ENCODE results near the gene GUCY2C.

The GUCY2C gene

DNA sequence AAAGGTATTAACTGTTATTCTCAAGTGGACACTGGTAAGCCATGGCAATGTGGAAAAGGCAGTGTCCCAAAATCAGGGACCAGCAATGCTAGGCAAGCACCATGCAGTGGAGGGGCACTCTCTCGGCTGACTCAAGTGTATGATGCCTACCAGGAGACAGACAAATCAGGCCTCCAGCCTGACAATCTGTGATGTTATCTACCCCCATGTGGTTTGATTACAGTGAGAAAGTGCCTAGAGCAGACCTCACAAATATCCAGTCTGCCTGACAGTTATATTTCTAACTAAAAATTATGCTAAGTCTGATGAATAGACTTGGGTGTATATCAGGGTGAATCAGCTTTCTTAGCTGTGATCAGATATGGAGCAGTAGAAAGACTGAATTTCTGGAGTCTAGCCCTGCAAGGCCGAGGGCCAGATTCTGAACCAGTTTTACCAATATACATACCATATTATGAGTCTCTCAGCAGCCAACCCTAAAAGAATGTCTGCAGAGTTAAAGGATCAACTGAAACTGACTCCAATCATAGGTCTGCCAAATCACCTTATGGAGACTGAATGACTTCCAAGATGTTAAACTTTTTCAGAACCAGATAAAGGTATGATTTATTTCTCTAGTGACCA, 132.0 kb downstream of the GUCY2C start:
- no peak for DNase-seq

DNA sequence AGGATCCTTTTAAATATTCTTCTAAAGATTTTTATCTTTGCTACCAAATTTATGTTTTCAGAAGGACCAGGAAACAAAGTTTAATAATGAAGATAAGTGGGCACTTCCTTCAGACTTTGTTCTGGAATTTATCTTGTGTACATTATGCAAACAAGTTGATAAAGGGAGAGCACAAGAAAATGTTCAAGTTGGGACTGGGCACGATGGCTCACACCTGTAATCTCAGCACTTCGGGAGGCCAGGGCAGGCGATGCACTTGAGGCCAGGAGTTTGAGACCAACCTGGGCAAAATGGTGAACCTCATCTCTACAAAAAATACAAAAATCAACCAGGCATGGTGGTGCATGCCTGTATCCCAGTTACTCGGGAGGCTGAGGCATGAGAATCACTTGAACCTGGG, 133.4 kb downstream of the GUCY2C start:
- no peak for DNase-seq

All from activated effector memory CD4-positive, alpha-beta T cell treated with anti-CD3 and anti-CD28 coated beads, Interleukin-2, amount 50 U/mL, for 16 hours (primary cell).